Measurements from ENCODE around the gene TMCO2.

The TMCO2 gene

DNA sequence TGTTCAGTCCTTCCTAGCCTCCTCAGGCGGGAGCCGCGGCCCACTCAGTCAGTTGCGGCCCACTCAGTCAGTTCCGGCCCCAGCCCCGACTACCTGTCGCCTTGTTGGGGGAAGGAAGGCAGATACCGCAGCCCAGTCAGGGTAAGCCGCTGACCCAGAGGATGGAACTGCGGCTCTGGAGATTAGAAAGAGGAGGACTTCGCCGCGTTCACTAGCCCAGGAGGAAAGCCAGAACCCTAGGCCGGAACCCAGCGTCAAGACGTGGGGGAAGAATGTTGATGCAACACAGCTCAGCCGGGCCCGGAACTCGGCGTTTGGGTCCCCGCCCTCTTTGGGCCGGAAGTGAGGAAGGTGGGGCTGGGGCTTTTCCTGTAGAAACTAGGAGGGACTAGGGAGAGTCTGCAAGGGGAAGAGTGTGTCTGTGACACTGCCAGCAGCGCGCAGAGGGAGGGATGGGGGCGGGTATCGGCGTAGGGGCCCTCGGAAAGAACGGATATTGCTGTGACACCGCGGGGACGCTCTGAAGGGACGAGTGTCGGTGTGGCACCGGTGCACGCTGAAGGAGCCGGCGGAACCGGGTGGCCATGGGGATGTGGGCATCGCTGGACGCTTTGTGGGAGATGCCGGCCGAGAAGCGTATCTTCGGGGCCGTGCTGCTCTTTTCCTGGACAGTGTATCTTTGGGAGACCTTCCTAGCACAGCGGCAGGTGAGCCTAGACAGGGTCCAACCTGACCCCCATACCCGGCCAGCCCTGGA, 10.1 kb downstream of the TMCO2 start, which contains the start of gene ZMPSTE24:
Gene ZMPSTE24 (plus strand): TSS at position 549 of the 757 bp plus-strand sequence. CDS start 36 bp downstream, at position 585.
- DNase-seq (ENCODE audit: low spot score) = peak; percentile 96

GRCh38 chr1:40258445-40258769, 10.7 kb downstream of the TMCO2 start:
- no peak for DNase-seq (ENCODE audit: low spot score)

DNA sequence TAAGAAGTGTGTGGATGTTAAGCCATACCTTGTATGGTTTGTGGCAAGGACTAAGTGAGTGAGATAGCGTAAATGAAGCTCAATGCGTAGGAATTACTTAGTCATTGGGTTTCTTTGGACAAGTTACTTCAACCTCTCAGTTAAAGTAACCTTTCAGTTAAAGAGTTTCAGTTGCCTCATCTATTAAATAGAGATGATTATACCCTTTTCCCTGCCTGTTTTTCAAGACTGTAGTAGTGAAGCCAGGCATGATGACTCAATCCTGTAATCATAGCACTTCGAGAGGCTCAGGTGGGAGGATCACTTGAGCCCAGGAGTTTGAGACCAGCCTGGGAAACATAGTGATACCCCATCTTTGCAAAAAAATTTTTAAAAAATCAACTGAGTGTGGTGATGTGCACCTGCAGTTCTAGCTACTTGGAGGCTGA, 16.6 kb downstream of the TMCO2 start:
- no peak for DNase-seq (ENCODE audit: low spot score)

DNA sequence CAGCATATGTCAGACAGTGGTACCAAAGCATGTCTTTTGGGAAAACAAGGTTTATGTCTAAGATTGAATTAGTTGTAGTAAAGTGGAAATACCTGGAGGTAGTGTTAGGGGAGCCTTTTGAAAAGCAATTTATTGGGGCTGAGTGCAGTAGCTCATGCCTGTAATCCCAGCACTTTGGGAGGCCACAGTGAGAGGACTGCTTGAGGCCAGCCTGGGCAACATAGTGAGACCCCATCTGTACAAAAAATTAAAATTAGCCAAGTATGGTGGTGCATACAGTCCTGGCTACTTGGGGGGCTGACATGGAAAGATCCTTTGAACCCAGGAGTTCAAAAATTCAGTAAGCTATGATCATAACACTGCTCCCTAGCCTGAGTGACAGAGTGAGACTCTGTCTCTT, 17.6 kb downstream of the TMCO2 start:
- DNase-seq (ENCODE audit: low spot score) = no peak

- no peak for DNase-seq (ENCODE audit: low spot score)
Measured at GRCh38 chr1:40265919-40266318, 18.2 kb downstream of the TMCO2 start.

DNA sequence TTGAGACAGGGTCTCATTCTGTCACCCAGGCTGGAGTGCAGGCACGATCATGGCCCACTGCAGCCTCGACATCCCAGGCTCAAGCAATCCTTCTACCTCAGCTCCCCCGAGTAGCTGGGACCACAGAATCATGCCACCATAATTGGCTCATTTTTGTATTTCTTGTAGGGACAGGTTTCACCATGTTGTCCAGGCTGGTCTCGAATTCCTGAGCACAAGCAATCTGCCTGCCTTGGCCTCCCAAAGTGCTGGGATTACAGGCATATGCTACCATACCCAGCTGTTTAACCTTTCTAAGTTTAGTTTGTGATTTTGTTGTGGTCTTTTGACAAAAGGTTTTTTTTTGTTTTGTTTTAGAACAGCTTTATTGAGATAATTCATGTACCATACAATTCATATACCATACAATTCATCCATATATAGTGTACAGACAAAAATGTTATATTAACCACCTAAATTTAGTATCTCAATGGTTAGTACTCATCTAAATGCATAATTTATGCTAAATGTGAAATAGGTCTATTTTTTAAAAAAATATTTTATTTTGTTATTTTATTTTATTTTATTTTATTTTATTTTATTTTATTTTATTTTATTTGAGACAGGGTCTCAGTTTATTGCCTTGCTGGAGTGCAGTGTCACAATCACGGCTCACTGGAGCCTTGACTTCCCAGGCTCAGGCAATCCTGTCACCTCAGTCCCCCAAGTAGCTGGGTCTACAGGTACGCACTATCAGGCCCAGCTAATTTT, 19.2 kb downstream of the TMCO2 start:
- DNase-seq (ENCODE audit: low spot score) = no peak

GRCh38 chr1:40267767-40268187, 20.0 kb downstream of the TMCO2 start:
- DNase-seq (ENCODE audit: low spot score) = peak; percentile 18

- DNase-seq (ENCODE audit: low spot score) = no peak
Measured at GRCh38 chr1:40268211-40268610, 20.5 kb downstream of the TMCO2 start.

DNA sequence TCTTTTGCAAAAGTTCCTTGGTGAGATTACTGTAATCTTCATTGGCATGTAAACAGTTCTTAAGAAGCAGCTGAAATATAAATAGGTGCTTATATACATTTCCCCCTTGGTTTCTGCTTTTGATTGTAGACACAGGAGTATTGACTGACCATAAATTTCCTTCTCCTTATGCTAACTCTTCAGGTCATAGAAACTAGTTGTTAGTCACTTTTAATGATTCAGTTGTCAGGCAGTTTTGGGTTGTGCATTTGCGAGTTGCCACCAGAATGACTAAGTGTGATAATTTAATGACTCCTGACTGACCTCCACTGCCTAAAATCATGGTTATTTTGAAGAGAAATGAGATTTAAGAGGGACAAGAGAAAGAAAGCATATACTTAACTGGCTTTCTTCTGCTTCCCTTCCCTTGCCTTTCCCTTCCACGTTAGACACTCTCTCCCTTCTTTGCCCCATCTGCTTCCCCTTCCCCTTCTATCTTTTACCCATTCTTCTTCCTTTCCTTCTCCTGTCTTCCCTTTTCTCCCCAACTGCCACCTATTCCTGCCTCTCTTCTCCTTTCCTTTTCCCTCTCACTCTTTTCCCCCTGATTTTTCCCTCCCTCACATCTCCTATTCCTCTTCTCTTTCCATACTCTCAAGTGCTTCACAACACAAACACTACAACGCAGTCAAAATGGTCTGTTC, 22.6 kb downstream of the TMCO2 start:
- no peak for DNase-seq (ENCODE audit: low spot score)

DNA sequence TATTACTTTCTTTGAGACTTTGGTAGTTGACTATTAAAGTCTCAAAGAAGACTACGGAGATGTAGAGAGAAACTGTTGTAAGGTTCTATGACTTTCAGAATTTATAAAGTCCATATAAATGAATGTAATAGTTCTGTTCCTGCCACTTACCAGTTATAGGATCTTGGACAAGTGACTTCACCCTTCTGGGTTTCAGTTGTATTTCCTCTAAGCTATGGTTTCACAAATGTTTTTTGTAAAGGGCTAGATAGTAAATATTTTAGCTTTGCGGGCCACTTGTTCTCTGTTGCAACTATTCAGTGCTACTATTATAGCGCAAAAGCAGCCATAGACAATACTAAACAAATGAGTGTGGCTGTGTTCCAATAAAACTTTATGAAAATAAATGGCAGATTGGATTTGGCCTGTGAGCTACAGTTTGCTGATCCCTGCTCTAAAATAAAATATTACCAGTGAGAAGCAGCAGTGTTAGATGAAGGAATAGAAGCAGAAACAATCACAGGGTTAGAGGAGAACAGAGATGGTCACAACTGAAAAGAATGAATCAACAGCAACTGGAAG, 25.0 kb downstream of the TMCO2 start:
- no peak for DNase-seq (ENCODE audit: low spot score)

- no peak for DNase-seq (ENCODE audit: low spot score)
Measured at GRCh38 chr1:40273547-40274166, 25.9 kb downstream of the TMCO2 start.

GRCh38 chr1:40274331-40274730, 26.6 kb downstream of the TMCO2 start:
- no peak for DNase-seq (ENCODE audit: low spot score)

- no peak for DNase-seq (ENCODE audit: low spot score)
Measured at GRCh38 chr1:40276122-40276521, 28.4 kb downstream of the TMCO2 start.

DNA sequence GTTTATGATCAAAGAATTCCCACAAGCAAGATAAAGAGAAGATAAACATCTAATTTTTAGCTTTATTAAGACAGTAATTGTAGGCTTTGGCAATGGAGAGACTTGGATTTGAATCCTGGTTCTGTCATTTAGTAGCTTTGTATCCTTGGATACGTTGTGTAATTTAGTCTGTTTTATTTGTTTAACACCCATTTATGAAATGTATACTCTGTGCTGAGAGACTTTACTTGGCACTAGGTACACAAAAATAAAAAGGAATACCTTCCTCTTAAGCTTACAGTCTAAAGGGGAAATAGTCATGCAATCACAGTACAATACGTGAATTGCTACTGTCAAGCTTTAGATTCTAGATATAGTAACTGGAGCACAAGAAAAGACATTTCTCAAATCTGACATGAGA, 34.1 kb downstream of the TMCO2 start:
- no peak for DNase-seq (ENCODE audit: low spot score)

DNA sequence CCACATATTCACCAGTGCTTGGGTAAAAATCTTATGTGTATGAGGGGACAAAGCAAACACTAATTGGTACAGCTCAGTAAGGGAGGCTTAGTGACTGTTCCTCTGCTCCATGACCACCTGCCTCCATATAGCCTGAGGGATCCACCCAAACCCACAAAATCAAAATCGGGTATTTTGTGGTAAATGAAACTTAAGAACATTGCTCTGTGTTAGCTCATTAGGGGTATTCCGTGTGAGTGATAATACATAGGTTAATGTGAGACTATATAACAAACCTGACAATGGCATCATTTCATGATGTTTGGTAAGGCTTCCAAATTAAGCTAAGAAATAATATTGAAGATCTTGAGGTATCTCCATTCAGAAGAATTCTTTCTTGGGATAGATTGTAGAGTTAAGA, 43.6 kb downstream of the TMCO2 start:
- no peak for DNase-seq (ENCODE audit: low spot score)

GRCh38 chr1:40299366-40300248, 51.9 kb downstream of the TMCO2 start:
- no peak for DNase-seq (ENCODE audit: low spot score)

GRCh38 chr1:40300249-40300567, 52.5 kb downstream of the TMCO2 start:
- no peak for DNase-seq (ENCODE audit: low spot score)

GRCh38 chr1:40300651-40301050, 52.9 kb downstream of the TMCO2 start:
- DNase-seq (ENCODE audit: low spot score) = no peak

DNA sequence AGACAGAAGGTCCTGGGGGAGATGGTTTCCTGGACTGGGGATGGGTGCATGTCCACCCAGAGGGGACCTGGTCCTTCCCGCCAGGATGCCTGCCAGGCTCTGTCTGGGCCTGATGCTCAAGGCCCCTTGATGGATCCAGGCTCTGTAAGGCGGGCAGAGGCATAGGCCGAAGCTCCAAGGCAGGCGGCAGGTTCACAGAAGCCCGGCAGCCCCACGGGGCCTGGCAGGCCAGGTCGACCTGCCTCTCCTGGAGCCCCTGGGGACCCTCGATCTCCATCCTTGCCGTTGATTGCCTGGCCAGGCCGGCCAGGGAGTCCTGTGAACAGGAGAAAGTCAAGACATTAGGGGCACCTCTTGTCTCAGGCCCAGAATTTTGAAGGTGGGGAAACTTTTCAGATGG, 53.3 kb downstream of the TMCO2 start:
- no peak for DNase-seq (ENCODE audit: low spot score)

Data from hematopoietic multipotent progenitor cell treated with erythropoietin and hydrocortisone succinate and interleukin-3 and kit ligand, for 15 days (in vitro differentiated cells).